ENCODE measurements around the gene DMPK.
"Not testable (repeated sequence)": the region's sequence is repeated elsewhere in the genome, so short reads cannot be mapped to it uniquely, and the experiment has no call there.

Gene DMPK

GRCh38 chr19:45733160-45733810 is 49.0 kb downstream of the DMPK start, which contains the start of gene MEIOSIN:
MEIOSIN (plus strand) TSS chr19:45733439; CDS start chr19:45735377, 1,938 bp downstream.
- DNase-seq: no peak

GRCh38 chr19:45730368-45731288 is 51.7 kb downstream of the DMPK start, which contains the start of gene FBXO46:
FBXO46 (minus strand) TSS chr19:45730896; CDS start chr19:45713495, 17,401 bp downstream.
- peak; percentile 97 for DNase-seq

GRCh38 chr19:45729800-45730290 is 52.4 kb downstream of the DMPK start:
- DNase-seq: no peak

- DNase-seq: not testable (repeated sequence)
Measured at GRCh38 chr19:45728683-45729082, 53.6 kb downstream of the DMPK start.

- DNase-seq: not testable (repeated sequence)
Measured at GRCh38 chr19:45720065-45720464, 62.2 kb downstream of the DMPK start.
